Stimulated activated CD8-positive, alpha-beta memory T cell treated with anti-CD3 and anti-CD28 coated beads, Interleukin-12 subunit alpha, Interleukin-12 subunit beta, amount 100 ng/mL, for 24 hours (primary cell): ENCODE data around the gene MYZAP.

Source experiments
- DNase-seq: peaks from one replicate; pipeline ENCODE4 v3.0.0-alpha.2; 2020; ENCODE audit errors: extremely low read depth

Gene MYZAP

DNA sequence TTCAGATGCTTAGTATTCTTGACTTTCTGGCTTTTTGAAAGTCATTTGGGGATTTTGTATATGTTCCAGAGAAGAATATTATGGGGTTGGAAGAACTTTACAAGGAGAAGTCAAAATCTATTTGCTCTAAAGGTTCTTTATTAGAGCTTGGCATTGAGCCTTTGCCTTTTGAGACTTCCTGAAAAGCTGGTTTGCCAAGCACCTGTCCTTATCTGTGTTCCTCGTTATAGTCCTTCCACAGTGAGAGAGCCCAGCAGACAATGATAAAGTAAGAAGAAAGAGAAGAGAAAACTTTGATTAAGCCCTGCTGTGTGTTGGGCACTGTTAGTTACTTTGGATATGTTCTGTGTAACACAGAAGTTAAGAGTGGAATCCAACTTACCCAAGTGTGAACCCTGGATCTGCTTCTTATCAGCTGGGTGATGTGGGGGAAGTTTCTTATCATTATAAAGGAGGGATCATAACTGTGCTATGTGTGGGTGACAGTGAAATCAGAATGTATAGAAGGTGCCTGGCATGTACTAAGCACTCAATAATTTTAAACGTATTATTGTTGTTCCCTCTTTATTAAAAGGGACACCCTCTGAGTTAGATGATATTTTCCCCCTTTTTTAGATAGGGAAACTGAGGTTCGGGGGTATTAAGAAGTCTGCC is 70.5 kb downstream of the MYZAP start:
- no peak for DNase-seq

GRCh38 chr15:57662802-57663201 is 71.1 kb downstream of the MYZAP start:
- no peak for DNase-seq

DNA sequence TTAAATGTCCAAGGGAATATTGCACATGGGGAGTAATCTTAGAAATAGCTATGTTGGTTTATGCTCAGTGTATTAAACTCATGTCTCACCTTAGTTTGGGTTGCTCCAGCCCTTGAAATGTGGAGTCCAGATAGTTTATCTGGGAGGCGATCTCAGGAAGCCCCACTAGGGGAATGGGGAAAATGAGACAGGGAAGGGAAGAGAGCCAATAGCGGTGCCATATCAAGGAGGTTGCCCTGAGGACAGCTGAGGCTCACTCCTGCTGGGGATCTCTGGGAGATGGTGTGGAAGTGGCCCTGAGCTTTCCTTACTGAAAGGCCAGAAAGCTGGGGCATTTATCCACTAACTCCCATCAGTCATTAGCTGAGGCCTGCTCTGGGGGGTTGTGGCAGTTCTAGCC is 71.6 kb downstream of the MYZAP start:
- DNase-seq = no peak

GRCh38 chr15:57665194-57665593 is 73.5 kb downstream of the MYZAP start:
- DNase-seq = no peak

DNA sequence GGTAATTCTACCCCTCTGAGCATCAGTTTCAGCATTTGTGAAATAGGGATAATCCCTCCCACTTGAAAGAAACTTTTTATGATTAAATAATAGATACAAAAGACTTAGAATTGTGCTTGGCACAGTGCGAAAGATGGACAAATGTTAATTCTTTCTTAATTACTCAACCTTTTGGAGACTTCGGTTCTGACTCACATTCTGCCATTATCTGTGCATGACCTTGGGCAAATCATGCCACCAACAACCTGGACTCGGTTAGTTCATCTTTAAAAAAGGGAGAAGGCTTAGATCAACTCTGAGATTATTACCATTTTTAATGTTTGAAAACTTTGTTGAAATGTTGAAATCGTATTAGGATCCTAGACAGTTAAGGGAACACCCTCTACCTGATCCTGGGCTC is 74.2 kb downstream of the MYZAP start:
- no peak for DNase-seq

DNA sequence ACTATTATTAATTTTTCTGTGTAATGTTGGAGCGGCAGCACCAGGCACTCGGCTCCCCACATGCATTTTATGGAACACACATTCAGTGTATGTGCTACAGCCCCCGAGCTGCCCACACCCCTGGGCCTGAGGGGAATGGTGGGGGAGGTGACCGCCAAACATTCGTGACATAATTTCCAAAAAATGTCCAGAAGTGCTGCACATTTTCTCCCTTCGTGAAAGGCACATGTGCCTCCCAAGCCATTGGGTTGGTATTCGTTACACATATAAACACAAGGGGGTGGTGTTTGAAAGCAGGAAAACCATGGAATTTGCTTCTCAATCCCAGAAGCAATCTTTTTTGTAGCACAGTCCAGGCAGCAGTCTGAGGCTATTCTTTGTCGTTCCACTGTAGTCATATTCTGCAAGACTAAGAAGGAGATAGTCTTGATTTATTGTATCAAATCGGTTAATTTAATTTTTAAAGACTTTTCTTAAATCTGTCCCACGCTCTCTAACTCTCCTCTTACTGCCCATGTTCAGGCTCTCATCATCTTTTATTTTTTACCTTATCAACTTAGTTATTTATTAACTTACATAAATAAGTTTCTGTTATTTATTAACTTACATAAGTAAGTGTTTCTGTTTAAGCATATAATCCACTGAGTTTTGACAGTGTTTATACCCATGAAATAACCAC is 75.6 kb downstream of the MYZAP start:
- no peak for DNase-seq

- DNase-seq = no peak
Measured at GRCh38 chr15:57668016-57668415, 76.3 kb downstream of the MYZAP start.

DNA sequence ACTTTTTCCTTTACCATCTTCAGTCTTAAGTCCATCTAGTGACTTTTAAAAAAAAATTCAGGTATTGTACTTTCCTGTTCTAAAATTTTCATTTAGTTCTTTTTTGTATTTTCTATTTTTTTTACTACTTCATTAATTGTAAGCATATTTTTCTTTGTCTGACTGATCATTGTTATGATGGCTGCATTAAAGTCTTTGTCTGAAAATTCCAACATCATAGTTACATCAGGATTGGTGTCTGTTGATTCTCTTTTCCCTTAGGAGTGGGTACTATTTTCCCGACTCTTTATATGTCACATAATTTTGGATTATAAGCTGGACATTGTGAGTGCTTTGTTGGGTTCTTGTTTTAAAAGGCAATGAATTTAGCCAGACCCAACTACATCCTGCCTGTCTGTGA is 79.9 kb downstream of the MYZAP start:
- no peak for DNase-seq

DNA sequence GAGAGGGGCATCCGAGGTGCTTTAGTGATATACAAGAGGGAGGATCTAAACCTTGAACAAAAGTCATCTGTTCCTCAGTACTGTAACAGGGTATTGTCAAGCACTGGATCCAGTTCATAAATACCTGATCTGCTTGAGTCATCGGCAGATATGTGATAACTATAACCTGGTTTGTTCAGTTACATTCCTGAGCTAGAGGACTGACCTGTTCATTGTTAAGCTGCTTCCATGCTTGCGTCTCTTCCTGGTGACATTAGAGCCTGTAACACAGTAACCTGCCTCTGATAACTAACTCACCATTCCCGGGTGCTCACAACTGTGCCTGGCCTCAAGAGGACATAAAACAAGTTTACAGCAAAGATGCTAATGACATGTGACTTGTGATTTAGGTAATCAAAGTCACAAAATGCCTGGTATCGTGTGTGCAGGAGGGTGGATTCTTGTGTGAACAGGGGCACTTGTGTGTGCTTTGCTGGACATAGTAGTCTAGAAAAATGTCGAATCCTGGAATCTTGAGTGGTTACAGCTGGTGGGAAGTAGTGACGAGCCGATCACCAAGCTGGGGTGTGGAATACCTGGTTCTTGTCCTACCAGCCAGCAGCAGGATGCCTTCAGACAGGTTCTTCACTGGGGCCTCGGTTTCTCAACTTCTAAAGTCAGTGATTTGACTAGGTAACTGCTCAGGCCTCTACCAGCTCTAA is 83.9 kb downstream of the MYZAP start:
- no peak for DNase-seq

GRCh38 chr15:57676585-57676984 is 84.9 kb downstream of the MYZAP start:
- DNase-seq = no peak

DNA sequence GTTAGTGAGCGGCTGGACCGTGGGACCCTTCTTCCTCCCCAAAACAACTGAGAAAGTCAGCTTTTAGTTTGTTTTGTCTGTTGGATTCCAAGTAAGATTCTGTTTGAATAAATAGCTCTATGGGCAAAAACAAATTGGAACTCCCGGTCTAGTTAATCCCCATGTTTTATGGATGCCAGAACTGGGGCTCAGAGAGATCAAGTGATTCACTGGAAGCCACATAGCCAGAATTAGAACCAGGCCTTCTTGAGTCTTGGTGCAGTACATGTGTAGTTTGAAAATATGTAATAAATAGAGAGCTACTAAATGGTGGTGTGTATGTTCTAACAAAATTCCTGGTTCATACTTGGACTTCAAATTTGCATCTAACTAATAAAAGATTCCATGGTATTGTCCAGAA is 85.5 kb downstream of the MYZAP start:
- no peak for DNase-seq

DNA sequence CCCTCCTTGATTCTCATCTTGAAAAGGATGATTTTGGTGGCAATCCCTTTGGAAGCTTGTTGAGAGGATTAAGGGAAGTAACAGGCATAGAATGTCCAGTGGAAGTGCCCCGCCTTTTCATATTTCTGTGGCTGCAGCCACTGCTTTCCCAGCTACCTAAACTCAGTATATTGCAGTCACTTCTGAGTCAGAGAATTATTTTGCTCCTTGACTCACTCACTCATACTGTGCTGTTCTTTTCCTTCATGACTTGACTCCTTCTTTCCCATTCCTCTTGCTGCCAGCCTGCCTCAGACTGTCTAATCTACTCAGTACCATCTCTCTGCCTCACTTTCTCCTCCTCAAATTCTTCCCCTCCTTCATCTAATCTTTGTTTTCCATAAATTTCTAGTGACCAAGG is 88.3 kb downstream of the MYZAP start:
- DNase-seq = no peak

GRCh38 chr15:57681011-57681410 is 89.3 kb downstream of the MYZAP start:
- DNase-seq = no peak

GRCh38 chr15:57683481-57683880 is 91.8 kb downstream of the MYZAP start:
- no peak for DNase-seq

DNA sequence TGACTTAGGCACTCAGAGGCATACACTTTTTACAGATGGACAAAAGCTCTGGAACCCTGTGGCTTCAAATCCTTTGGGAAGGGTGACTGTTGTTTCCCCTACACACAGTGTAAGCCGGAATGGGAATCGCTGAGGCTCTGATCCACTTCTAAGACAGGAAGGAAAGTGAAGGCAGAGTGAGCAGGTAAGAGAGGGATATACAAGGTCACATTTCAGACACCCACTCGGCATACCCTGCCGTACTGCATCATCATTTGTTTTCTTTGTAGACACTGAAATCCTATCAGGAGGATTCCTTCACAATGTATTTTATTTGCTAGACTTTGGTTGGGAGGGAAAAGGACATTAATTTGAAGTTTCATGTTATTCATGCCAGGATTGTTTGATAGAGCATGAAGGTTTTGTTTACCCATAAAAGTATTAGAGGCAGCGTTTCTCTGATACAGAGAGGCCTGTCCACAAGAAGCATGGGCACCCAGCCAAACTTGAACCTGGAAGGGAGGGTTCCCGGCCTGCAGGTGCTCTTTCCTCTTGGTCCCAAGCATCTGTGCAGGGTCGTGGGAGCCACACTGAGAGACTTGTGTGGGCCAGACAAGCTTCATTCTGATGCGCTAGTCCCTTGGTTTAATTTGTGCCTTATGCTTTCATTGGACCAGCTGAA is 92.9 kb downstream of the MYZAP start:
- no peak for DNase-seq

GRCh38 chr15:57685306-57686095 is 93.8 kb downstream of the MYZAP start:
- DNase-seq = no peak

GRCh38 chr15:57686657-57687056 is 95.0 kb downstream of the MYZAP start:
- DNase-seq = no peak

DNA sequence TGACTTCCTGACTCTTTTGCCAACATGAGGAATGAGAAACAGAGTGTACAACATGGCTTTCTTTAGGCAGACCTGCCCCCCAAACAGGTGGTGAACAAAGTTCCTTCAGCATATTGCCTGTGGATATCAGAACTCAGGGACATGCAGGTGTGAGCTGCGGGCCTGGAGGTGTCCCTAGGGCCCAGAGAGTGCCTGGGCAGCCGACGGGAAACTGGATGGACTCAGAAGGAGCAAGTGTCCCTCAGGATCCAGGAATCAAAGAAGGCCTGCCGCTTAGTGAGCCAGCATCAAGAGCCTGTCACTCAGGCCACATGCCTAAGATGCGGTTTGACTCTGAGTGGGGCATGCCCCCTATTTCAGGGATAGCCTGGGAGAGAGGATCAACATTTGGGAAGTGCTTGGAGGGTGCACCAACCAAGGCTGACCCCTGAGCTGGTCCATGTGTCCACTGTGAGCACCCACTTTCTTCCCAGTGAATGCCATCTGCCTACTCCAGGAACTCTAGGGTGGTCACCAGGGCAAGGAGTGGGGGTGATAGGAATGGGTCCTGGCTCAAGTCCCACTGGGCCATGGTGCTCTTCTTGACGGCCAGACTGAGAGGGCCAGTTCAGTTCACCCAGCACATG is 98.8 kb downstream of the MYZAP start:
- no peak for DNase-seq

DNA sequence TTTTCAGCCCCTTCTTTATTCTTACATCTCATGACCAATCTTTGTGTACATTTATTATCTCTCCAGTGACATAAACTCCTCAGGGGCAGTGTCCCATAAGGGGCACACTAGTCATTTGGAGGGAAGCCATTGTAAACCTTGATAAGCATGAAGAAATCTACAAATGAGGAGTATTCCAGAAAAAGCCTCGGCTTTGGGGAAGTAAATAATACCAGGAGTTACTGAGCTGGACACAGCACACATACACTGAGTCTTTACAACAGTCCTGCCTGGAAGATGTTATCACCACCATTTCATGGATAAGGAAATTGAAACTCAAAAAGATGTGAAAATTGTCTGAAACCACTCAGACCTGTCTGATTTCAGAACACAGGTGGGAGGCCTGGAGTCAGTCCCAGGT is 99.4 kb downstream of the MYZAP start:
- no peak for DNase-seq

DNA sequence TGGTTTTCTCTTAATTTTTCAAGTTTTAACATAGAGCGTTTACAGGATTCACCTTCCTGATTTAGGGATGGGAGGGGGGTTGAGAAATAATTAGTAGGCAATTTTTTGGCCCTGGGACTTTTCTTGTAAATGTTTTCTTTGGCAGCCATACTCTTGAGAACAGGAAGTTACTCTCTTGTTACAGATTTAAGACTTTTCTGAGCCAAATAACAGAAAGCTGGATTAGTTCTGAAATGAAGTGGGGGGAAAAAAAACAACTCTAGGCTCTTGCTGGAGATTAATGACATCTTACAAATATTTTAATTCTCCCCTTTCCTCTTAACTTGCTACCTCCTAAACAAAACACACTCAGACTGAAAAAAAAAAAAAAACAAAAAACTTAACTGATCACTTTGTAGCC is 101.0 kb downstream of the MYZAP start:
- no peak for DNase-seq

DNA sequence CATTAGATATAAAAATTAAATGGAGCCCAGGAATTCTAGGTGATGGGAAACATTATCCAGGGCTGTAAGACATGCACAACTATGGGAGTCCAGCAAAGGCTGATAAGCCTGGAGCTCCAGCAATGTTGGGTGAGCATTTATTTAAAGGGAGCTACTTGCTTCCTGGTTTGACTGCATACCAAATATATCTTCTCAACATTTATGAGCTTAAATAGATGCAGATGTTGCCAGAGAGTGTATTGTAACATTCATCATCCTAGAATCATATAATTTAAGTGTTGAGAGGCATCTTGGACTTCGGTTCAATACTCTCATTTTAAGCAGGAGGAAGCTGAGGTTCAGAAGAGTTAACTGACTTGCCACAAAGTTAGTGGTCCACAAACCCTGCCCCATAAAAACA is 102.6 kb downstream of the MYZAP start:
- DNase-seq = no peak
